Suprapubic skin (tissue), 4 donors: ENCODE data around the gene TMC3. TPM values are rescaled to one million over a fixed set of nuclear protein-coding genes. Genes with fewer than 3 reads are reported as not detected.

Source experiments
- DNase-seq, 2 donors: peaks; one replicate each; pipeline ENCODE4 v3.0.0-alpha.2; 2019; ENCODE audit warnings: low spot score in 2 of 2
- H3K27ac ChIP-seq: fragments of 200-600 bp; sonication (generic); one replicate; pipeline ENCODE4 v1.5.1; 2019
- H3K27me3 ChIP-seq: fragments of 200-600 bp; sonication (generic); one replicate; pipeline ENCODE4 v1.5.1; 2019
- H3K36me3 ChIP-seq: fragments of 200-600 bp; sonication (generic); one replicate; pipeline ENCODE4 v1.5.1; 2019
- H3K4me1 ChIP-seq: fragments of 200-600 bp; sonication (generic); one replicate; pipeline ENCODE4 v1.5.1; 2019
- H3K4me3 ChIP-seq: fragments of 200-600 bp; sonication (generic); one replicate; pipeline ENCODE4 v1.5.1; 2019; ENCODE audit warnings: mild to moderate bottlenecking
- H3K9me3 ChIP-seq: fragments of 200-600 bp; sonication (generic); one replicate; pipeline ENCODE4 v1.5.1; 2019
- CTCF ChIP-seq, 2 donors: fragments of 200-600 bp in 1 of 2; fragments of 450-650 bp in 1 of 2; sonication (generic) in 1 of 2; IDR thresholded peaks; one replicate each; pipeline ENCODE4 v1.5.1; 2016 to 2019; ENCODE audit warnings: antibody characterized with exemption in 2 of 2, mild to moderate bottlenecking in 1 of 2, moderate library complexity in 1 of 2
- EP300 ChIP-seq: sonication (generic); formaldehyde crosslinking; IDR thresholded peaks from one replicate; pipeline ENCODE4 v1.6.1; 2017; ENCODE audit warnings: antibody characterized with exemption
- POLR2A ChIP-seq, 2 donors: fragments of 450-650 bp; IDR thresholded peaks; one replicate each; pipeline ENCODE4 v1.6.1; 2017; ENCODE audit warnings: antibody characterized with exemption in 2 of 2, mild to moderate bottlenecking in 2 of 2, moderate library complexity in 2 of 2
- POLR2AphosphoS5 ChIP-seq, 3 donors: sonication (generic); formaldehyde crosslinking; IDR thresholded peaks; one replicate each; pipeline ENCODE4 v1.6.1; 2017; ENCODE audit warnings: antibody characterized with exemption in 3 of 3
- WGBS: methylation state at CpG from one replicate; pipeline ENCODE4 v1.1.5; 2018; 5-methylcytosine and 5-hydroxymethylcytosine counted together
- total RNA-seq, 4 donors: library from RNA; depleted of rRNA; stranded (reverse); fragments of >200 nt; gene quantifications; one replicate each; pipeline ENCODE4 v1.1.0, GENCODE V29; 2016

The TMC3 gene
- total RNA-seq, 4 donors from 2014 or later = 0.16 TPM; not detected in 3

- H3K27me3 ChIP-seq = no peaks in the 10 kb centered on the region
- H3K27ac ChIP-seq = peak overlapping the region; percentile 36
- 55% methylated on average over 9 of the region's 9 CpGs for WGBS
- no peak for DNase-seq
- TF ChIP-seq CTCF (IDR thresholded peaks at IDR 0.05) = no peak
- TF ChIP-seq EP300 = no peak
- no peak for TF ChIP-seq POLR2A (IDR thresholded peaks at IDR 0.05)
- no peak for TF ChIP-seq POLR2AphosphoS5 (IDR thresholded peaks at IDR 0.05)
- no peak overlapping the region for H3K4me3 ChIP-seq
- peaks cover 42% of the 10 kb centered on the region for H3K4me1 ChIP-seq
- no peaks in the 10 kb centered on the region for H3K9me3 ChIP-seq
- peaks cover 77% of the 10 kb centered on the region for H3K36me3 ChIP-seq
Observed at GRCh38 chr15:81303244-81304225, 70.5 kb downstream of the TMC3 start.

GRCh38 chr15:81302701-81303109, 71.3 kb downstream of the TMC3 start:
- Histone ChIP-seq H3K27ac (peak overlapping the region; percentile 25), H3K4me1 (peaks cover 51% of the 10 kb centered on the region), H3K4me3 (no peak overlapping the region), H3K36me3 (peaks cover 69% of the 10 kb centered on the region), H3K27me3 (no peaks in the 10 kb centered on the region), H3K9me3 (no peaks in the 10 kb centered on the region)
- DNase-seq = no peak
- WGBS = 86% methylated on average over 6 of the region's 6 CpGs
- TF ChIP-seq CTCF (IDR thresholded peaks at IDR 0.05) = no peak
- no peak for TF ChIP-seq EP300
- TF ChIP-seq POLR2AphosphoS5 (IDR thresholded peaks at IDR 0.05) = no peak
- no peak for TF ChIP-seq POLR2A (IDR thresholded peaks at IDR 0.05)

GRCh38 chr15:81301815-81302399, 72.1 kb downstream of the TMC3 start:
- Histone ChIP-seq H3K36me3 (peaks cover 61% of the 10 kb centered on the region), H3K4me1 (peaks cover 59% of the 10 kb centered on the region), H3K4me3 (no peak overlapping the region), H3K9me3 (no peaks in the 10 kb centered on the region), H3K27ac (peak overlapping the region; percentile 25), H3K27me3 (no peaks in the 10 kb centered on the region)
- peak in 1 of 2 donors; percentile 60 for DNase-seq
- 81% methylated on average over 5 of the region's 5 CpGs for WGBS
- TF ChIP-seq POLR2AphosphoS5 (IDR thresholded peaks at IDR 0.05) (no peak), EP300 (no peak), CTCF (IDR thresholded peaks at IDR 0.05) (no peak), POLR2A (IDR thresholded peaks at IDR 0.05) (no peak)

GRCh38 chr15:81301385-81301784, 72.6 kb downstream of the TMC3 start:
- peaks cover 56% of the 10 kb centered on the region for H3K36me3 ChIP-seq
- H3K9me3 ChIP-seq = no peaks in the 10 kb centered on the region
- no peak overlapping the region for H3K27ac ChIP-seq
- no peak for DNase-seq
- H3K4me1 ChIP-seq = peaks cover 63% of the 10 kb centered on the region
- TF ChIP-seq CTCF (IDR thresholded peaks at IDR 0.05) (no peak), POLR2A (IDR thresholded peaks at IDR 0.05) (no peak), EP300 (no peak)
- H3K27me3 ChIP-seq = no peaks in the 10 kb centered on the region
- no peak overlapping the region for H3K4me3 ChIP-seq
- 93% methylated on average over 4 of the region's 4 CpGs for WGBS
